ENCODE measurements around the gene CHMP1A. TPM values are rescaled to one million over a fixed set of nuclear protein-coding genes. Genes with fewer than 3 reads are reported as not detected.

CHMP1A gene
- total and polyA plus RNA-seq, 2 donors (not counting 1 experiment from before 2014, with no cell fraction given): 61.0 to 66.2 TPM

GRCh38 chr16:89601906-89602272 lies 55.6 kb downstream of the CHMP1A start:
- H3K36me3 ChIP-seq (ENCODE audit: control insufficient read depth, insufficient read depth, low read length): no peaks in the 10 kb centered on the region
- no peaks in the 10 kb centered on the region for H3K9me3 ChIP-seq (ENCODE audit: control insufficient read depth, insufficient read depth, low read depth, low read length)
- peaks cover 12% of the 10 kb centered on the region for H3K4me1 ChIP-seq (ENCODE audit: control insufficient read depth, extremely low read depth, insufficient read depth, low read length)
- no peaks in the 10 kb centered on the region for H3K27me3 ChIP-seq (ENCODE audit: control insufficient read depth, insufficient read depth, low read length)
- DNase-seq (ENCODE audit: low read depth in 2 of 2): peak in 1 of 2 donors; percentile 49
- no peaks in the 10 kb centered on the region for H4K20me1 ChIP-seq (ENCODE audit: control insufficient read depth, extremely low read depth, insufficient read depth, low read length)
- peak overlapping the region; percentile 16 for H3K9ac ChIP-seq (ENCODE audit: insufficient read depth, low read length)
- no peak for TF ChIP-seq CTCF (conservative IDR thresholded peaks at IDR 0.05 in 1 of 2, IDR thresholded peaks at IDR 0.05 in 1 of 2; ENCODE audit: low read depth in 1 of 2, low read length in 2 of 2)
- no peak for TF ChIP-seq EZH2 (IDR thresholded peaks at IDR 0.05; ENCODE audit: low read length, missing control alignments)
- peak overlapping the region; percentile 54 for H2AFZ ChIP-seq (ENCODE audit: low read length)
- H3K27ac ChIP-seq (ENCODE audit: insufficient read depth, low read length): peak overlapping the region; percentile 62
- no peak overlapping the region for H3K4me3 ChIP-seq (replicated peaks in 1 of 4; ENCODE audit: control extremely low read depth in 1 of 4, insufficient read depth in 1 of 4, low read depth in 3 of 4, low read length in 4 of 4)
- peak overlapping the region; percentile 62 for H3K4me2 ChIP-seq (ENCODE audit: extremely low read depth, insufficient read depth, low read length)
- H3K79me2 ChIP-seq (ENCODE audit: control insufficient read depth, insufficient read depth, low read length): no peaks in the 10 kb centered on the region

- no peaks in the 10 kb centered on the region for H3K27me3 ChIP-seq (ENCODE audit: control insufficient read depth, insufficient read depth, low read length)
- H4K20me1 ChIP-seq (ENCODE audit: control insufficient read depth, extremely low read depth, insufficient read depth, low read length): no peaks in the 10 kb centered on the region
- no peak overlapping the region for H3K27ac ChIP-seq (ENCODE audit: insufficient read depth, low read length)
- DNase-seq (ENCODE audit: low read depth in 2 of 2): no peak
- no peak overlapping the region for H2AFZ ChIP-seq (ENCODE audit: low read length)
- H3K4me1 ChIP-seq (ENCODE audit: control insufficient read depth, extremely low read depth, insufficient read depth, low read length): peaks cover 12% of the 10 kb centered on the region
- no peaks in the 10 kb centered on the region for H3K9me3 ChIP-seq (ENCODE audit: control insufficient read depth, insufficient read depth, low read depth, low read length)
- peaks cover 1% of the 10 kb centered on the region for H3K36me3 ChIP-seq (ENCODE audit: control insufficient read depth, insufficient read depth, low read length)
- H3K79me2 ChIP-seq (ENCODE audit: control insufficient read depth, insufficient read depth, low read length): no peaks in the 10 kb centered on the region
- TF ChIP-seq CTCF (conservative IDR thresholded peaks at IDR 0.05 in 1 of 2, IDR thresholded peaks at IDR 0.05 in 1 of 2; ENCODE audit: low read depth in 1 of 2, low read length in 2 of 2): no peak
- no peak for TF ChIP-seq EZH2 (IDR thresholded peaks at IDR 0.05; ENCODE audit: low read length, missing control alignments)
- no peak overlapping the region for H3K9ac ChIP-seq (ENCODE audit: insufficient read depth, low read length)
- no peak overlapping the region for H3K4me3 ChIP-seq (replicated peaks in 1 of 4; ENCODE audit: control extremely low read depth in 1 of 4, insufficient read depth in 1 of 4, low read depth in 3 of 4, low read length in 4 of 4)
- no peak overlapping the region for H3K4me2 ChIP-seq (ENCODE audit: extremely low read depth, insufficient read depth, low read length)
These were observed 56.6 kb downstream of the CHMP1A start for GRCh38 chr16:89600956-89601355.

- H3K27ac ChIP-seq (ENCODE audit: insufficient read depth, low read length): no peak overlapping the region
- H3K4me3 ChIP-seq (replicated peaks in 1 of 4; ENCODE audit: control extremely low read depth in 1 of 4, insufficient read depth in 1 of 4, low read depth in 3 of 4, low read length in 4 of 4): no peak overlapping the region
- H2AFZ ChIP-seq (ENCODE audit: low read length): no peak overlapping the region
- peaks cover 12% of the 10 kb centered on the region for H3K4me1 ChIP-seq (ENCODE audit: control insufficient read depth, extremely low read depth, insufficient read depth, low read length)
- no peak overlapping the region for H3K4me2 ChIP-seq (ENCODE audit: extremely low read depth, insufficient read depth, low read length)
- DNase-seq (ENCODE audit: low read depth in 2 of 2): no peak
- H3K9ac ChIP-seq (ENCODE audit: insufficient read depth, low read length): no peak overlapping the region
- H3K79me2 ChIP-seq (ENCODE audit: control insufficient read depth, insufficient read depth, low read length): no peaks in the 10 kb centered on the region
- peaks cover 3% of the 10 kb centered on the region for H3K36me3 ChIP-seq (ENCODE audit: control insufficient read depth, insufficient read depth, low read length)
- no peak for TF ChIP-seq EZH2 (IDR thresholded peaks at IDR 0.05; ENCODE audit: low read length, missing control alignments)
- TF ChIP-seq CTCF (conservative IDR thresholded peaks at IDR 0.05 in 1 of 2, IDR thresholded peaks at IDR 0.05 in 1 of 2; ENCODE audit: low read depth in 1 of 2, low read length in 2 of 2): no peak
- no peaks in the 10 kb centered on the region for H4K20me1 ChIP-seq (ENCODE audit: control insufficient read depth, extremely low read depth, insufficient read depth, low read length)
- H3K9me3 ChIP-seq (ENCODE audit: control insufficient read depth, insufficient read depth, low read depth, low read length): no peaks in the 10 kb centered on the region
- H3K27me3 ChIP-seq (ENCODE audit: control insufficient read depth, insufficient read depth, low read length): no peaks in the 10 kb centered on the region
These were observed 57.1 kb downstream of the CHMP1A start for GRCh38 chr16:89600427-89600826.
